HG03342 (cell line): ENCODE data around the gene INSIG1.

Experiments
- ATAC-seq: cut with Tn5 transposase; IDR thresholded peaks from one replicate; pipeline ENCODE4 v1.9.1; 2021; ENCODE audit warnings: mild to moderate bottlenecking, moderate library complexity; ENCODE audit not compliant: unreplicated experiment

Gene INSIG1

GRCh38 chr7:155265961-155266360, 31.7 kb upstream of the INSIG1 start:
- ATAC-seq: no peak

DNA sequence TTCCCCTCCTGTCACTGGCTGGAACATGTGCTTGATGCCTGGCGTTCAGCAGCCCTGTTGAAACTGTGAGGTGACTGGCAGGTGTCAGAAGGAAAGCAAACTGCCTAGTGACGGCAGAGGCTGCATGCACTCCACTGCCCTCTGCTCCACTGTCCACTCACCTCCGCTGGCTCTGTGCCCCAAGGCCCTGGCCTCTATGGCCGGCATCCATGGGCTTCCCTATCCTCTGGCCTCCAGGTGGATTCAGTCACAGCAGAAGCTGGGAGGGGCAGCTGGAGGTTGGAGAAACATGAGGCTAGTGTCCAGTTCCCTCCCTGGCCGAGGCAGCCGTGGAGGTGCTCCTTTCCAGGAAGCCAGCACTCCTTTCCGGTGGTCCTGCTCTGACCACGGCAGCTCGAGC, 31.2 kb upstream of the INSIG1 start:
- ATAC-seq: no peak

DNA sequence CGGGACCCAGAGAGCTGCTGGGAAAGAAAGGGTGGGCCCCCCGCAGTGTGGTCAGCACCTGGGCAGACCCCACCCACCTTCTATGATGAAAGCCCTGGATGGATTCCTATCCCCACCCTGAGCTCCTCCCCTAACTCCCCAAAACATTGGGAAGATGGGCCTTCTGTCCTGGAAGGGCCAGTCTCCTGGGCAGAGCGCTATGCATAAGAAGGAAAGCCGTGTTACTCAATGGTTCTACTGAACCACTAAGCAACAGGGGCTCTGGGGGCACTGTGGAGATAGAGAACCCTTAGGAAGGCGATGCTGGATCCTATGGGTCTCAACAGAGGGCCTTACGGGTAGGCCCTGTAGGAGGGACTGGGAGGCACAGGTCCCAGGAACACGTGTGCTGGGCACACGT, 30.7 kb upstream of the INSIG1 start:
- ATAC-seq: no peak

DNA sequence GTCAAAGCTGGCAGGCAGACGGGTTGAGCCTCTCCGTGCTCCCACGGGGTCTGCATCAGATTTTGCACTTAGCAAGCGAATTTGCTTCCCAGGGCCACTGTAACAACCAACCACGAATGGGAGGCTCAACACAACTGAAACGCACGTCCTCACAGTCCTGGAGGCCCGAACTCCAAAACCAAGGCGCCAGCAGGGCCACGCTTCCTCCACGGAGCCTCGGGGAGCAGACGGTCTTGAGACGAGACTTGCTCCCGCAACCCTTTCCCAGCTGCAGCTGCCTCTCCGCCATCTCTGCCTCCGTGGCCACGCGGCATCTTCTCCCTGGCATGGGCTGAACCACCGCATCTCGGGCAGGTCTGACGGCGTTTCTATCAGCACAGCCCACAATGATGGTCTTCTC, 30.2 kb upstream of the INSIG1 start:
- ATAC-seq: no peak

DNA sequence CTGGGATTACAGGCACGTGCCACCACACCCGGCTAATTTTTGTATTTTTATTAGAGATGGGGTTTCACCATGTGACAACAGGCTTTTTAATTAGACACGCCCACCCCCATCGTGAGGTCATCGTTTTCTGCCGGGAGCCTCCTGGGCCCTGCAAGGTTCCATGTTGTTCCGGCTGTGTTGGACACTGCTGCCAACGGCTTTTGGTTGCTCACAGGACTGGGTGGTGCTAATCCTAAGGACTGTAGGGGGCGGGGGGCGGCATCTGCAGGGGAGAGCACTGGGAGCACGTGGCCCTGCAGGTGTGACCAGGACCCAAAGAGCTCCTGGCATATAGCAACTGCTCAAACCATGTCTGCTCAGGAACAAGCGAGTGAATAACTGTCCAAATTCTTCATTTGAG, 29.5 kb upstream of the INSIG1 start:
- ATAC-seq: no peak

DNA sequence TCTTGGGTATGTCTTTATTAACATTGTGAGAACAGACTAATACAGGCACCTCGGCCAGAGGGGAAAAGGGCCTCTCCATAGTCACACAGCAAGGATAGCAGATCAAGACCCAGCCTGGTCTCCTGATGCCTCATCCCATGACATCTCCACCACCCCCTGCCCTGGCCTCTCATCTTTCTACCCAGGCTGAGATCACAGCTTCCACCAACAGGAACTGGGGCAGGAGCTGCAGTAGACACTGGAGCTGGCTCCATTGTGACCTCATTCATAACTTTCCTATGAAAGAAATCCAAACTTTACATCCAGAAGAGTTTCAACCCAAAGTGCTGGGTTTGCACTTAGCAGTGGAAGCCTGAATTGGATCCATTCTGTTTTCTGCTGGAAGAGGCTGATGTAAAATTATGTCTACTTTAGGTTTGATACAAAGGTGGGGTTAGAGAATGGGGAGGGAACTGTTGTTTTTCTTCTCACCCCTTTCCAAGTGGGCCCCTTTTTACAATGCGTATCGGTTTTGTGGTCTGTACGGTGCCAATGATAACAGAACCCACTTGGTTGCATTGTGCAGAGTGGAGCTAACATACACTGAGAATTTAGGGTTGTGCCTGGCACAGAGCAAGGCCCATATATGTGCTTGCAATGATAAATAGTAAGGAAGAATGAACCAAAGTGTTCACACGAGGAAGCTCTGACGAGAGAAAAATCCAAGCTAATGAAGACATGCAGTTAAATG, 28.6 kb upstream of the INSIG1 start:
- ATAC-seq: no peak

GRCh38 chr7:155269766-155270585, 27.7 kb upstream of the INSIG1 start:
- no peak for ATAC-seq

DNA sequence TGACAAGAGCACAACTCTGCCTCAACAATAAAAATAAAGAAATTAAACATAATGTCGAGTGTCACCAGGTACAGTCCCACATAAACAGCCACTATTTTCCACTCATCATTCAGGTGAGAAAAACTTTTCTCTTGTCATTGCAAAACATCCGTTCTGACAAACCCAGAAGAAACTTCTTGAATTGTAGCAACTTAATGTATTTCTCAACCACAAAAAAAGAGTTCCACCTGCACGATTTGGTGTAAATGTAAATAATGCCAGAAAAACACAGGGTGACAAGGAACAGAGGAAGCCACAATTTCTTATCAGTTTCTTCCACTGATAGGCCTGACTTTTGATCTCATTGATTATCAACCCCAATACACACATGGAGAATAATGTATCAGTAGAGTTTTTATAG, 26.8 kb upstream of the INSIG1 start:
- ATAC-seq: no peak

DNA sequence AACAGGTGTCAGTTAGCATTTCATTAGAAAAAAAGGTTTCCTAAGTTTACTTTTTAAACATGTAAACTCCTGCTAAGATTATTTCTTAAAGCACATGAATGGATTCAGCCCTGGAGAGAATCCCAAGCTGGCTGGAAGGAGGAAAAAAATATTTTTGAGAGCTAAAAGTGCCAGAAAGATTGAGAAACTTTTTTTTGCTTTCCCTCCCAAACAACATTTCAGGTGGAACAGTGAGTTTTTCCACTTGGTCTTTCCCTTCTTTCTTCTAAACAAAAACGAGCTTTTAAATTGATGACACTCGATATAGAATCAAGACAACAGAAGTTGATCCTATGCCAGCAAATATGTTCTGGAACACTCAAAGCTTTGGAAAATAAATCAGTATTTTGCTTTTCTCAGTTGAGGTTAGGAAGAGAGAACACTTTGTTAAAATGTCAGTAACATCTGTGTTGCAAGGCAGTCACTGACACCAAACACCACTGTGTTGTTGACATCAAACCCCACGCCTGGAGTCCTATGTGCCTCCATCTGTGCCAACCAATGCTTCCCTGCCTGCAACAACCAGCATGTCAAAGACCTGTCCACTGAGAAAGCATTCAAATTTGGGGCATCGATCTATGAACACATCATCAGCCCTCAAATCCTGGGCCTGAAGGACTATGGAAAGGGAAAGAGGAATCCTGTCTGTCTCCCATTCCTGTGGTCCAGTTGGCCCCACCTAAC, 22.9 kb upstream of the INSIG1 start:
- no peak for ATAC-seq

DNA sequence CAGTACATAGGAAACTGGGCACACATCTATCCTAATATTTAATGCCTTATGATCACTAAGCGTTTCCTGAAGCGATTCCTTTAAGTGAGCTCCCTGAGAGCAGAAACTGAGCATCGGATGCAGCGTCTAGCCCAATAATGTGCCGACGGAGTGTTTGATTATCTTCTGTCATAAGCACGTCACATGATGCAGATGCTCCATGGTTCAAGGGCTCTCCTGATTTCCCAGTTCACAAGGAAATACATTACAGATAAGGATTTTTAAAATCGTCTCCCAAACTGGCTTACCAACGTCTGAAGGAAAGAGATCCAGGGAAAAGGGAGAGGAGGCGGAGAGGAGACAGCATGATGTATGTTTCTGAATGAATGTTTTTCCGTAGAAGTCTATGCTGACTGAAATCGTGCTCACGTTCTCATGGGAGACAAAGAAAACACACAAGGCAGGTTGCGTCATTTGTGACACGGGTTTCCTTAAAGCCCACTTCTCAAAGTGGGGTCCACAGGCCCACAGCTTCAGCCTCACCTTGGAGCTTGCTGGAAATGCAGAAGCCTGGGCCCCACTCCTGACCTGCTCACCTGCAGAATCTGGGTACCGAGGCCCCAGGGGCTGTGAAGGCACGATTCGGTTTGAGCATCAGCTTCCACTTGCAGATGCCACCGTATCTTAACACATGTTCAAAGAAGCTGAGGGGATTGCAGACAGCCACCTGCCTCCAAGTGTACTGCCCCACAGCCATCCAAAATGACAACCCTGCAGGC, 21.5 kb upstream of the INSIG1 start:
- no peak for ATAC-seq

DNA sequence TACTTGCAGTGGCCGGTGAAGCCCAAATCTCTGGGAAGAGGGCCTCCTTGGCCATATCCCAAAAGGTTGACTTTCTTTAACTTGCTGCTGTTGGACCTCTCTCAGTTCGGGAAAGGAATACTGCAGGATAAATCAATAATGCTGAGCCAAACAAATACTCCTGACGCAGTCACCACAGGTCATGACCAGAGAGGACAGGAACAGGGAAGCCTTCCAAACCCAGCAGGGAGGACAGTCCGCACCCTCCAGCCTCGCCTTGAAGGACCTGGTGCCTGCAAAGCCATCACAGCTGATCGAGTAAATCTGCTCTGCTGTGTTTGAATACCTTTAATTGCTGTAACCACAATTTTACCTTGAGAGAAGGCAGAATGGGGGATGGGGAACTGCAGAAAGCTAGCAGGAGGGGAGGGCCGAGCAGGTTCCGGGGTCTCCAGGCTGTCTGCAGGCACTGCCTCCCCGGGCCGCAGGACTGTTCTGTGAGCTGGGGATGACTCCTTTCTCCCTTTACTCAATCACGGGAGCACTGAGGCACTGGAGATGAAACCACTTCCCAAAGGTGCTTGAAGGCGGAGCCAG, 20.8 kb upstream of the INSIG1 start:
- ATAC-seq: no peak

- ATAC-seq: no peak
Measured at GRCh38 chr7:155277385-155277994, 20.2 kb upstream of the INSIG1 start.

DNA sequence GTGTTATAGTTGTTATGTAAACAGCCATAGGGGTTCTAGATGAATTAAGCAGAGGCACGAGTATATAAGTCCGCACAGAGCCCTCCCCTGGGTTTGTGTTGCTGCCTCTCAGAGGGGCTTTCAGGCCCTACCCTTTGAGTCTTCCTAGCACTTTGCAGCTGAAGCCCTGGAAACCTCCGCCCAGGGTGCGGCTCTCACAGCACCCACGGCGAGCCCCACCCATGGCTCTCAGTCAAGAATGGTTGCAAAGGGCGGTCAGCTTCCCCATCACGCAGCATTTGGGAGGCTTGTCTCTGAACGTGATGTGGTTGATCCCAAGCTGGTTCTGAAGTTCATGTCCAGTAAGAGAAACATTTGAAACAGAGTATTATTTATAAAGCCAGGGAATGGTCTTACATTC, 18.8 kb upstream of the INSIG1 start:
- ATAC-seq: no peak

DNA sequence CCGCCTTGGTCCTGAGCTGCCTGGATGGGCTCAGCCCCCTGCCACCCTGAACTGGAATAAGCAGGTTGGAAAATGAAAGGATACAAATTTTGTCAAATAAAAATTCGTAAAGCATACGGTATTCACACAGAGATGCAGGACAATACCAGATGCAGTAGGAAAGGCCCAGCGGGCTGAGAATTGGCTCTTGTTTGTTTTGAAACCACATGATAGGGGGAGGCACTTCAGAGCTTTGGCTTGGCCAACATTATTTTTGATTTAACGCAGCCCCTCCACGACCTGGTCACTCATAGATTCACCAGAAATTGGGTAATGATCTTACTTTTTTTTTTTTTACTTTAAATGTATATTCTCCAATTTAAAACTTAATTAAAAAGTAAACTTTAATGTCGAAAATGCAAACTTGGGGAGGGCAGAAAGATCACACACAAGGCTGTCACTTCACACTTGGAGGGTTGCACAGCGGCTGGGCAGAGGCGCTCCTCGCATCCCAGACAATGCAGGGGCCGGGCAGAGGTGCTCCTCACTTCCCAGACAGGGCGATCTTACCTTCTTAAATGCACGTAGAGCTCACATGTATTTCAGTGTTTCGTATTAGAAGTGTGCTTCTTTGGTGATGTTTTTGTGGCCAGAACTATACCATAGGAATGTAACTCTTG, 17.8 kb upstream of the INSIG1 start:
- ATAC-seq: no peak

DNA sequence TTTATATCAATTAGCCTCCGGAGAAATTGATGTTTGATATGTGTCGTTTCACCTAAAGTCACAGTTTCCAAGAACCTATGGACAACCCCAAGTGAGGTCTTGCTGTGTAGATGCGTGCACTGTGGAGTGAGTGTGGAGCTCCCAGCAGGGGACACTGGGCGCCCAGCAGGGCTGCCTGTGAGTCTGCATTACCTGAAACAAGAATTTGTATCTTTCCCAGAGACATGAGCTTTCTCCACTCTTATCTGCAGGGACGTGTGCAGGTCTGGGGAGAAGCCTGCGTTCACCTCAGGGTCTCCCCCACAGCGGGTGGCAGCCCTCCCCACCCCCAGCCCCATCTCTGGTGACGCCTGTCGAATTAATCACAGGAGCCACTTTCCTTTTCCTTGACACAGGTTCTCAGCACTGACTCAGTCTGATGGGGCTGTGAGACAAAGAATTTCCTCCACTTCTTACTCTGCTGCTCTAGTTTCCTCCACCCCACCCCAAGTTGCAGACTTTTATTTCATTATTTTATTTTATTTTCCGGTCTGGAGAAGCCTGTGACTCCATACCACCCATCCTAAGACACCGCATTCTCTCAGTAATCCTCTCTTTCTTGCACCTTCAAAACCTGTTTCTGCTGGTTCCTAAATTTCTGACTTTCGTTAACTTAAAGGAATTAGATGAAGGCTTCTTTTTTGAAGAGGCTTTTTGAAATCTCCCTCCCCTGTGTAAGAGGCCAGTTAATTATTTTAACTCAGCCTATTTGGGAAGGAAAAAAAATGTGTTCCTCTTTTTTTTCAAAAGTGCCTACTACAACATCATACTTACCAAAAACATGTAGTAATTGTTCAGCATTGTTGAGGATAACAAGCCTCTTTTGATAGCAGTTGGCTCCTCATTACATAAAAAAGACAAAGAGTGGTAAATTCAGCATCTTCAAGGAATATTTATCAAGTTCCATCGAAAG, 17.0 kb upstream of the INSIG1 start:
- no peak for ATAC-seq

DNA sequence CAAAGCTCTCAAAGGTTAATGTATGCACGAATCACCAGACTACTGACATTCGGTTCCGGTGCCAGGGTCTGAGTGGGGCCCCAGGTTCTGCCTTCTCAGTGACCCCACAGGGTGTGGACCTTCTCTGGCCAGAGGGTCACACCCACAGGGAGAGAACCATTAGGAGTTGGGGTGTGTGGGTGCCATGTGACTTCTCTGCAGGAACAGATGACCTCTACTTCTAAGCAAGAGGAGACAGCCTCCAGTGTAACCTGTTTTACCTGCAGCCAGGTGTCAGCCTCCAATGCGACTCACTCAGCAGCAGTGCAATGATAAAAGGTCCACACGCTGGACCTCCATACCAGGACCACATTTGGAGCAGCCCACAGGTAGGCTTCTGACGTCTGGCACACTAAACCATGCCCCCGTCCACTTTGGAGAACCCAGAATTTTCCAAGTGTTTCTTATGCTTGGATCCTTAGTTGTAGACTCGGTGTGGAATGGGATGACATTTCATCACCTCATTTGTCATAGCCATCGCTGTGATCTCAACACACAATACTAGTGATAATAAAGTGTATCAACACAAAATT, 16.2 kb upstream of the INSIG1 start:
- no peak for ATAC-seq

- ATAC-seq: no peak
Measured at GRCh38 chr7:155282671-155283070, 15.0 kb upstream of the INSIG1 start.

- peak; percentile 67 for ATAC-seq
Measured at GRCh38 chr7:155283565-155284194, 14.0 kb upstream of the INSIG1 start.
